WERI-Rb-1 (cell line): ENCODE data around the gene AGRN.
A peak's percentile ranks its signal among the peaks of the same experiment; 100 is the strongest.
"Not testable (repeated sequence)": the region's sequence is repeated elsewhere in the genome, so short reads cannot be mapped to it uniquely, and the experiment has no call there.

Experiments used
- DNase-seq: peaks from one replicate; pipeline ENCODE4 v3.0.0-alpha.2; 2020
- H3K27ac ChIP-seq: fragments of 250-450 bp; sonication (Bioruptor Pico); 2 replicates; pipeline ENCODE4 v1.5.1; 2020; ENCODE audit warnings: mild to moderate bottlenecking, moderate library complexity
- H3K27me3 ChIP-seq: fragments of 250-450 bp; sonication (Bioruptor Pico); 2 replicates; pipeline ENCODE4 v1.5.1; 2021; ENCODE audit warnings: mild to moderate bottlenecking, low read depth, moderate library complexity; ENCODE audit not compliant: insufficient read depth, severe bottlenecking
- H3K36me3 ChIP-seq: fragments of 250-450 bp; sonication (Bioruptor Pico); 2 replicates; pipeline ENCODE4 v1.5.1; 2020; ENCODE audit warnings: mild to moderate bottlenecking, moderate library complexity
- H3K4me3 ChIP-seq: 2 replicates; pipeline ENCODE4 v1.5.1; 2011; ENCODE audit warnings: low read depth, mild to moderate bottlenecking, control low read depth, low read length
- H3K9me3 ChIP-seq: fragments of 250-450 bp; sonication (Bioruptor Pico); 2 replicates; pipeline ENCODE4 v1.5.1; 2021; ENCODE audit warnings: mild to moderate bottlenecking, moderate library complexity; ENCODE audit not compliant: severe bottlenecking
- TF ChIP-seq, protein P1 (sequence below): IDR thresholded peaks from 2 replicates; pipeline ENCODE4 v1.5.1; 2011; ENCODE audit warnings: low read depth, mild to moderate bottlenecking, control low read depth, inconsistent platforms, low read length

AGRN gene

GRCh38 chr1:1065265-1065939, 45.5 kb downstream of the AGRN start:
- Histone ChIP-seq H3K36me3 (no peaks in the 10 kb centered on the region), H3K27me3 (no peaks in the 10 kb centered on the region), H3K4me3 (no peak overlapping the region), H3K9me3 (no peaks in the 10 kb centered on the region), H3K27ac (no peak overlapping the region)
- TF ChIP-seq, protein P1, sequence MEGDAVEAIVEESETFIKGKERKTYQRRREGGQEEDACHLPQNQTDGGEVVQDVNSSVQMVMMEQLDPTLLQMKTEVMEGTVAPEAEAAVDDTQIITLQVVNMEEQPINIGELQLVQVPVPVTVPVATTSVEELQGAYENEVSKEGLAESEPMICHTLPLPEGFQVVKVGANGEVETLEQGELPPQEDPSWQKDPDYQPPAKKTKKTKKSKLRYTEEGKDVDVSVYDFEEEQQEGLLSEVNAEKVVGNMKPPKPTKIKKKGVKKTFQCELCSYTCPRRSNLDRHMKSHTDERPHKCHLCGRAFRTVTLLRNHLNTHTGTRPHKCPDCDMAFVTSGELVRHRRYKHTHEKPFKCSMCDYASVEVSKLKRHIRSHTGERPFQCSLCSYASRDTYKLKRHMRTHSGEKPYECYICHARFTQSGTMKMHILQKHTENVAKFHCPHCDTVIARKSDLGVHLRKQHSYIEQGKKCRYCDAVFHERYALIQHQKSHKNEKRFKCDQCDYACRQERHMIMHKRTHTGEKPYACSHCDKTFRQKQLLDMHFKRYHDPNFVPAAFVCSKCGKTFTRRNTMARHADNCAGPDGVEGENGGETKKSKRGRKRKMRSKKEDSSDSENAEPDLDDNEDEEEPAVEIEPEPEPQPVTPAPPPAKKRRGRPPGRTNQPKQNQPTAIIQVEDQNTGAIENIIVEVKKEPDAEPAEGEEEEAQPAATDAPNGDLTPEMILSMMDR, result no peak
- DNase-seq, result no peak

DNA sequence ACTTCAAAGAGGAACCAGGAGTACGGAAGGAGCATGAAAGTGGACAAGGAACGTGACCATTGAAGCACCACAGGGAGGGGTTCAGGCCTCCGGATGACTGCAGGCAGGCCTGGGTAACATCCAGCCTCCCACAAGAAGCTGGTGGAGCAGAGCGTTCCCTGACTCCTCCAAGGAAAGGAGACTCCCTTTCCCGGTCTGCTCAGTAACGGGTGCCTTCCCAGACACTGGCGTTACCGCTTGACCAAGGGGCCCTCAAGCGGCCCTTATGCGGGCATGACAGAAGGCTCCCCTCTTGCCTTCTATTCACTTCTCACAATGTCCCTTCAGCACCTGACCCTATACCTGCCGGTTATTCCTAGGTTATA, 46.0 kb downstream of the AGRN start:
- not testable (repeated sequence) for H3K36me3 ChIP-seq, DNase-seq, H3K27ac ChIP-seq, H3K27me3 ChIP-seq, H3K4me3 ChIP-seq, H3K9me3 ChIP-seq

DNA sequence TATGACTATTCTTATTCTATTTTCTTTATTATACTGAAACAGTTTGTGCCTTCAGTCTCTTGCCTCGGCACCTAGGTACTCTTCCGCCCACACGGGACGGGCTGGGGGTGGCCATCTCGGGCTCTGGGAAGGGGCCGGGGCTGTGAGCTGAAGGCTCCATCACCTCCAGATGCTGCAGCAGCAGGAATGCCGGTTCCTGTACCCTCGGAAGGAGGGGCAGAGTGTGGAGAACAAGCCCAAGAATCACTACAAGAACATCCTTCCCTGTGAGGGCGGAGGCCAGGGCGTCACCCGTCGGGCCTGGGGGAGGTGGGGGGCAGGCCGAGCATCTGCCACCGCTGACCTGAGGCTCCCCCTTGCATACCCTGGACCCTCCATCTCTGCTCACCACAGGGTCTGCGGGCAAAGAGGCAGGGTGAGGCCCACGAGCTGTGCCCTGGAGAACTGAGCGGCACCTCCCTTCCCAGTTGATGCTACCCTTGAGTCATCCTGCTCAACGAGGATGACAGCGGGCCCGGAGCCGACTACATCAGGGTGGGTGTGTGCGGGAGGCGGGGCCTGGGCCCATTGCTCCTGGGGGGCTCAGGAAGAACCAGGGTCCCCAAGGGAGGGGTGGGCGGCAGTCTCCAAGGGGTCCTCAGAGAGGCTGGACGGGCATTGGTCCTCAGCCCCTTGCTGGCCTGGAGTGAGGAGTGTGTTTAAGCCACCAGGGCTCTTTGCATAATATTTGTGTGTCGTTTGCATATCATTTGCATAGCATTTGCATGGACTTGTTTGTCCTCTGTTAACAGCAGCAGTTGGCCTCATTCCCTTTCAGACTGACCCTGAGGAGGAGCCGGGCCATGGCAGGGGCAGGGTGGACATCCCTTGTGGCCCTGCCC, 46.7 kb downstream of the AGRN start:
- Histone ChIP-seq H3K4me3 (no peak overlapping the region), H3K27ac (no peak overlapping the region), H3K9me3 (no peaks in the 10 kb centered on the region), H3K36me3 (no peaks in the 10 kb centered on the region), H3K27me3 (no peaks in the 10 kb centered on the region)
- TF ChIP-seq, protein P1, result no peak
- no peak for DNase-seq

DNA sequence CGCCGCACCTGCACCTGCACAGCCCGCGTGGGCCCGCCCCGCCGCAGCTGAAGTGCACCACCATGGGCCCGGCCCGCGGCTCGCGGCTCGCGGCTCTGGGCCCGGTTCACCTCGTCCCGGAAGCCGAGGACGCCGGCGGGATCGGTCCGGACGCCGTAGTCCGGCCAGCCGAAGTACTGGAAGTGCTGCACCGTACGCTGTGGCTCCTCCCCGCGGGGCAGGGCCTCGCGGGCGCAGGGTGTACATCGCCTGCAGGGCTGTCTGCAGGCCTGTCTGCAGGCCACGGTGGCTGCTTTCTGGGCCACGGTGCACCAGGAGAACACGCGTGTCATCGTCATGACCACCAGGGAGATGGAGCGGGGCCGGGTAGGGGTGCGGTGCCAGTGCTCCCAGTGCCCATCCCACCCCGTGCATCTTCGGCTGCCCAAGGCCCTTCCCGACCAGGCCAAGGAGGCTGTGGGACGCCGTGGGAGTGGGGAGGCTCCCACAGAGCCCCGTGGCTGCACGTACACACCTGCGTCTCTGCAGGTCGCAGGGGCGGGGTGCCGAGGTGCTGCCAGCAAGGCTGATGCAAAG, 47.5 kb downstream of the AGRN start:
- Histone ChIP-seq H3K27me3 (no peaks in the 10 kb centered on the region), H3K27ac (no peak overlapping the region), H3K4me3 (no peak overlapping the region), H3K9me3 (no peaks in the 10 kb centered on the region), H3K36me3 (no peaks in the 10 kb centered on the region)
- DNase-seq, result no peak
- TF ChIP-seq, protein P1, result no peak

GRCh38 chr1:1067860-1068516, 48.1 kb downstream of the AGRN start:
- Histone ChIP-seq H3K27me3 (no peaks in the 10 kb centered on the region), H3K4me3 (peak overlapping the region; percentile 58)
- DNase-seq, result no peak

More at GRCh38 chr1:1067860-1068516, 48.1 kb downstream of the AGRN start:
- H3K27ac ChIP-seq, result no peak overlapping the region
- no peaks in the 10 kb centered on the region for H3K9me3 ChIP-seq
- no peaks in the 10 kb centered on the region for H3K36me3 ChIP-seq
- TF ChIP-seq, protein P1, result no peak
